HG03457 (cell line): Measurements from ENCODE around the gene PLXDC2.
"Not testable (repeated sequence)": the region's sequence is repeated elsewhere in the genome, so short reads cannot be mapped to it uniquely, and the experiment has no call there.

ENCODE experiments used
- ATAC-seq: cut with Tn5 transposase; IDR thresholded peaks from one replicate; pipeline ENCODE4 v1.9.1; 2021; ENCODE audit warnings: moderate number of reproducible peaks; ENCODE audit not compliant: unreplicated experiment

PLXDC2 gene

DNA sequence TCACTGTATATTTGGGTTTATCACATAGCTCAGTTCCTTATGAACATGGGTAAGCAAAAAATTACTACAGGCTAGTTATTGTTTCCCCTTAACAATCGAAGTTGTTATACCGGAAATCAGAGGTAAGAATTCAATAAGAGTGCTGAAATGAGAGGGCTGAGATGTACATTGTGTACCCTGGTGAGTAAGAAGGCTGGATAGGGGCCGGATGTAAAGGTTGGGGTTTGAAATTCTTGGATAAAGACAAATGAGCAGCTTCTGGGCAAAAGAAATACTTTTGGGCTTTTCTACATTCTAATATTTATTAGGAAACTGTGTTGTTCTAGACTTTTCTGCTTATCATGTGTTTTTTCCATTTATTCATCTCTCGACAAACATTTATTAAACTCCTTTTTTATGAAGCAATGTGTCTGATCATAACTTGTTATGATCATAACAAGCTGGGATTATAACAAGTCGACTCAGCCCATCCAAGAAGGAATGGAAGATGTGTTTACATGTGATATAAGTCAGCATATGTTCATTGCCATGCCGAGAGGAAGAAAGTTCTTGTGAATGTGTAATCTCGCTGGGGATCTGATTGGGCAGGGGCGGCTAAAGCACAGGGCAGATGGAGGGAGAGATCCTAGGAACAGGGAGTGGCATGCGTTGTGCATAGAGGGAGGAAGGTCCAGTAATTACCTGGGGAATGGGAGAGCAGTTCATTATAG, 155.3 kb downstream of the PLXDC2 start:
- ATAC-seq = no peak

DNA sequence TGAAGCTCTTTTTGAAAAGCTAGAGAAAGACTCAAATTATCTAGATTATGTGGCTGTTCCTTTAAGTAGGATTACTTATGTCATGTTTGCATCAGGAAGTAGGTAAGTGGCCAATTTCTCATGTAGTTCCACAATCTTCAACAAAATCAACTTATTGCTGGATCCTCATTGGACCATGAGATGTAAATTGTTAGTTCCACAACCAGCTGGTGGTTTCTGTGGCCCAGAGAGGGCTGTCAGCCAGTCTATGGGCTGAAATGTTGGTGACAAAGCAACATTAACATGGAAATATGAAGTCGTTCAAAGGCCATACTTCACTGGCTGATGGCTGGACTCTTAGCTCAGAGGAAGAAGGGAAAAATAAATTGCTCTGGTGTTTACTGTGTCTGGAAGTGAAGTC, 157.9 kb downstream of the PLXDC2 start:
- no peak for ATAC-seq

DNA sequence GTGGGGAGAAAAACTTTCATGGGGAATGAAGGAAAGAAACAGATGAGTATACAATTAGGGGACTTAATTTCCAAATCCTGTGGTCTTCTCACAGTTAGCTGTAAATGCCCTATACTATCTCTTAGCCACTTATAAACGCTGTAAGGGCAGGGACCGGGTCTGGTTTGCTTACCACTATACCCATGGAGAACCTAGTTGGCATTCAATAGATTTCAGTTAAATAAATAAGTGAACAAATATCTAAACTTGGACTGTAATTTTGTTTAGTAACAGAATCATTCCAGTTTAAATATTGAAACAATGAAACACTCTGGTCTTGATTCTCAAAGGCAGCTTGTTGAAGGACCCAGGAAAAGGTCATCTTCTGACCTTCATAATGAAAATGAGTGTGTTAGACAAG, 158.3 kb downstream of the PLXDC2 start:
- no peak for ATAC-seq

DNA sequence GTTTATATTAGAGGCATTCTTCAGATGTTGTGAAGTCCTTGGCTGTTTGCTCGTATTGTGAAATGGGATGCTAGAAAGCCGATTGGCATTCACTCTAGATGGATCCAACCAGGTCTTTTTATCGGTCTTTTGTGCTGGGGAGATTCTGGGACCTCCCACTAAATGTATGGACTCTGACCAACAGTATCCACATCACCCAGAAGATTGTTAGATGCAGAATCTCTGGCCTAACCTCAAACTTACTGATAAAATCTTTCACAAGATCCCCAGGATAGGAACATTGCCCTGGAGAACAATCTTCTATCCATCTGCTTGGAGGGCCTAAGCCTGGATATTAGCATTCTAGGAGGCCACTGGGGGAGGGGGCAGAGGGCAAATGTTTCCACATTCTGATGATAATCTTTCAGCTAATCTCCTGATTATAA, 160.9 kb downstream of the PLXDC2 start:
- no peak for ATAC-seq

DNA sequence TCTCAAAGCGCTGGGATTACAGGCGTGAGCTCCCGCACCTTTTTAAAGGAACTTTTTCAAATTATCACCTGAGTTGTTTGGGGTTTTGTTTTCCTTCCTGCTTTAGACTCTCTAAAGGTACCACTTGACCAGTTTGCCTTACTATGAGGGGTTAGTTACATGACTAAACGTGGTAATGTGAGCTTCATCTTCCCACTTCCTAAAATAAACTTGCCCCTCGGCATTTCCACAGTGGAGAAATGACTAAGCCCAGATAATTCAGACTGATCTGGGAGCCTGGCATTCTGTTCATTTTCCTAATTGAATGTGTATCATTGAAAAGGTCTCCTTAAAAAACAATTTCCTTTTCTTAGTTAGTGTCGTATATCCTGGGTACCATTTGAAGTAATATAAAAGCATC, 163.4 kb downstream of the PLXDC2 start:
- no peak for ATAC-seq

DNA sequence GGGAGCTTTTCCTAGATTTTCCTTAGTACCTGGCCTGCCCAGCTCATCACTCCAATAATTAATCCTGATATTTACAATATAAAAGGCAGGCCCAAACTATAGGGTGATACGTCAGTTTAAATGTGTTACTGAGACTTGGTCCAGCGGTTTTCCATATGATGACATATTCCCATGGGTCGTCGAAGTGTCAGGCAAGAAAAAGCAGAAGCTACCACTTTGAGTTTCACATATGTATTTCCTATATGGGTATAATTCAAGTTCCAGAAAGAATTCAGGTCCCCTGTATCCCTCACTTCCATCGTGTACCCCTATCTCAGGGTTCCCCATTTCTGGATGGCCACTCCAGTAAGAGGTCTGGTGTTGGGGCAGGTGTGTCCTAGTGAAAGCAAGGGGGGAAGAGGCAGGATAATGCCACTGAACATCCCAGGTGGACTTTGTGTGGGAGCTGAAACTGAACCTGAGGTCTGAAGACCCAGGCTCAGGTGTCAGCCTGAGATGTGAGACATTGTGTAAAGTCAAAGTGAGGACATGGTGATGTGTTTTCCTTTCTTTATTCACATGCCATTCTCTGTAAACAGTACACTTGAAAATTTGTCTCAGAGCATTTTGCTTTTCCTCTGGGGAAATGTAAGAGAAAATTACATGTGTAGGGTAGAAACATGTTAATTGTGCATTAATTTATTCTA, 167.8 kb downstream of the PLXDC2 start:
- no peak for ATAC-seq

DNA sequence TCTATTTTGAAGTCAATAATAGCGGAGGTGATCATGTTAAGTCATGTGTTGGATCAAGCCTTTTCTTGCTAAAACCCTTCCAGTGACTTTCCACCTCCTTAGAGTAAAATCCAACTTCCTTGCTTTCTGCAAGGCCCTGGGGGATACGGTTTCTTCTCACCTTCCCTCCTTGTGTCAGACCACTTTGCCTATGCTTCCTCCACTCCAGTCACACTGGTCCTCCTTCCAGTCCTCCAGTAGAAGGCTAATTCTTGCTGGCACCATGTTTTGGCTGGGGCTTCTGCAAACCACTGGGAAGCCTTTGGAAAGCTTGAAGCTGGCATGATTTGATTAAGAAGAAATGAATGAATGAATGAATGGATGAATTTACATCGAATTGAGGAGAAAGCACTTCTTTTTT, 169.5 kb downstream of the PLXDC2 start:
- ATAC-seq = no peak

DNA sequence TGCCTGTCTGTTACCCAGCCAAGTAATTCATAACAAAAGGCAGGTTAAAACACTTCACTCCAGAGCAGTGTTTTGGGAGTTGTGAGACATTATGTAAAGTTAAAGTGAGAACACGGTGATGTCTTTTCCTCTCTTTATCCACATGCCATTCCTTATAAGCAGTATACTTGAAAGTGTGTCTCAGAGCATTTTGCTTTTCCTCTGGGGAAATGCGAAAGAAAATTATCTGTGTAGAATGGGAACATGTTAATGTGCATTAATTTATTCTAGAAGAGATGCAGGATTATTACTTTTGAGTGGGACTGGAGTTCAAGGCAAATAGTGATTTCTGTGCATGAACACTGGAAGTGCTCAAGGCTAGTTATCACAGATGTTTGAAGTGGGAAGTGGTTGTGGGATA, 170.4 kb downstream of the PLXDC2 start:
- ATAC-seq = no peak

DNA sequence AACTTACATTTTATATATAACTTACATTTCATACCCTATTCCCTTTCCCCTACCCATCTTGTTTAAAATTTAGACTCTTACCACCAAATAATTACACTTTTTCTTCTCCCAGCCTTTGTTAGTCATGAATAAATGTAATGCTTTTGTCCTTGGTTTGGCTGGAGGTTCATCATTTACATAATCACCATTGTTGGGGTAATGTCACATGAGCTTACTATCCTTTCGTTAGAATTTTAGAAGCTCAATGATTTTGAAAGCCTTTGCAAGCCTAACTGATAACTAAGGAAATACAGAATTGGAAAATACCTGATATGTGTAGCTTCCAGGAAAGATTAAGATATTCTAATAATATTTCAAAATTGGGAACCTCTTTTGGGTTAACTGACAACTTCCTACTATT, 171.7 kb downstream of the PLXDC2 start:
- no peak for ATAC-seq

DNA sequence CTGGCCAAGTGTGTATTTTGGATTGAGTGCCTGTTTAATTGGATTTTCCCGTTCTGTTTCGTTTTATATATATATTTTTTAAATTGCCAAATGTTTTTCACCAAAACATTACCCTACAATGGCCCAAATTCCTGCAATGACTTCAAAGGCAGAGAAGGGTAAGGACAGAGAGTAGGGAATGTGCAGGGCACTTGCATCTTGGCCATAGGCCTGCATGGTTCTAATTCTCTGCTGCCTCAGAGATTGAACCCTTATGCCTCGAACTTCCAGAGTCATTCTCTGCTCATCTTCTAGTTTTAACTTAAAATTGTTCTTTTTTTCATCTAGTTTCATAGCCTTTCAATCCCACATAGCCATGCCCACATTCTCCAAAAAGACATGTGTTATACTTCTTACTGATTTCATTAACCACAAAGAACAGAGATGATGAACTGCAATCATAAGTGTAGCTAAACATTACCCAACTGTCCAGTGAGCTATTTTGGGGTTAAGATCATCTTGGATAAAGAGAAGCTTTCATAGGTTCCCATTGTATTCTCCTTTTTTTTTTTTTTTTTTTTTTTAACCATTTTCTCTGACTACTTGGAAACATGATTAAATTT, 177.6 kb downstream of the PLXDC2 start:
- ATAC-seq = peak; percentile 62

DNA sequence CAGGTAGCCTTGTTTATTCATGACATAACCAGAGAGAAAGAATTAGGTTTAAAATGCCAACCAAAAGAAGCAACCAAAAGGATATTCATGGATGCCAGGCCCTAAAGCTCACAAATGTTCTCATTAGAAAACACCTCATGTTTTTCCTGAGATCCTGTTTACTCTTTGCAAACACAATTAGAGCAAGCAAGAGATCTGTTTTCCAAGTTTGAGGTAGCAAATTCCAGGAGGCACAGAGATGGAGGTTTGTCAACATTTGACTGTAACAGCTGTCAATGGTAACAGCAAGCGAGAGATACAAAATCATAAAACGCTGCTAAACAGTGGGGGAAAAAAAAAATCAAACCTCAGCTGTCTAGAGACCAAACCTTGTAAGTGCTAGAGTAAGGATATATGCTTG, 182.2 kb downstream of the PLXDC2 start:
- ATAC-seq = no peak

DNA sequence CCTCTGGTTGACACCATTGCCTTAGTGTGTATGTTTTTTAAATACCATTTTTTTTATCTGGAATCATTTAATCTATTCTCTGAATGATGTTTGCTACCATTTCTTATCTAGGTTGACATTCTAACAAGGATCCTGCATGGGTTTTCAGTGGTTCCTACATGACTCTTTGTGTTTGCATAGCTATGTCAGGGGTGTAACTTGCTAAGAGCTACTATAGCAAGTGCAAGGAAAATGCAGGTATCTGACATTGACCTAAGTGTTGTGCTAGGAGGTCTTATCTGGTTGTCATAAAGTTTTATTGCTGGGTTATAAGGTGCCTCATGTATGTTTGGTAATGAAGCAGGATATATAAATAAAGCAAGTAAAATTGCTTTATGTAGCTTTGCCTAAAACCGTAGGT, 183.2 kb downstream of the PLXDC2 start:
- ATAC-seq = no peak

DNA sequence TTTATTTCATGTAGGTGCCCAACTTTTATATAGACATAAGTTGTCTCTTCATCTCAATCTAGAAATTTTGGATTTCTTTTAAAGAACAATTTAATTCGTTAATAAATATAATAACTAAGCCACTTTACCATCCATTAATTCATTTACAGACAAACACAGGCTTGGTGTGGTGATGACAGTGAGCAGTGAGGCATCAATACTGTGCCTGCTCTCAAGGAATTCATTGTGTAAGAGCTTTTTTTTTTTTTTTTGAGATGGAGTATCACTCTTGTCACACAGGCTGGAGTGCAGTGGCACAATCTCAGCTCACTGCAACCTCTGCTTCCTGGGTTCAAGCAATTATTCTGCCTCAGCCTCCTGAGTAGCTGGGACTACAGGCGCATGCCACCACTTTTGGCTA, 185.8 kb downstream of the PLXDC2 start:
- not testable (repeated sequence) for ATAC-seq

DNA sequence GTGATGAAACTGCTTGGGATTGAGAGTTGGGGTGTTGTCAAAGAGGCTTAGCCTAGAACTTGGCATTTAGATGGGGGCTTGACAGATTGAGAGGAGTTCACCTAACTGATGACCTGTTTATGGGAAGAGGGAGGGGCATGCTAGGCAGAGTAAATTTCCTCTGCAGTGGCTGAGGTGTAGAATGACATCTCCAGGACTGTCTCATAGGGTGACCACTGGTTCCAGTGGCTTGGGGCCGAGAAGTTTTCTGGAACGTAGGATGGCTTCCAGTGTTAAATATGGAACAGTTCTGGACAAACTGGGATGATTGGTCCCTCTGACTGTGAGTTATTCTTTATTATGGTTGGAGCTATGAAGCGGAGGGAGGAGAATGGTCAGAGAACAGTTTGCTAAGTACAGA, 186.4 kb downstream of the PLXDC2 start:
- no peak for ATAC-seq

DNA sequence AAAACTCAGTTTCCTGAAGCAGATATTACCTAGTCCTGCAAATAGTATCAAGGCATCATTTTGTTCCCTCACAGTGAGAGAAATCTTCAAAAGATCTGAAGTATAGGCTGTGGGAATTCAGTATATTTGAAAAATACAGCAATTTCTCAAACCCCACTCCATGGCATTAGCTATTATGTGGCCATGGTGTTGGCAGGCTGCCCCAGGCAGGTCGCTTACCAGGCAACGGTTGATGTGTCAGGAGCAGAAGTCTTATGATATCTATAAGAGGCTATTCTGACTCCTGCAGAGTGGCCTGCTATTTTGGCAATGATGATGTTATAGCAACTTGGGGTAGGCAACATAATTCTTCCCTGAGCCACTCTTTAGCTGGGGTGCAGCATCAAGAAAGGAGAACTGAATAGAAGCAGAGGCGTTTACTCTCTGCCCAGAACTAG, 187.9 kb downstream of the PLXDC2 start:
- ATAC-seq = peak; percentile 43

DNA sequence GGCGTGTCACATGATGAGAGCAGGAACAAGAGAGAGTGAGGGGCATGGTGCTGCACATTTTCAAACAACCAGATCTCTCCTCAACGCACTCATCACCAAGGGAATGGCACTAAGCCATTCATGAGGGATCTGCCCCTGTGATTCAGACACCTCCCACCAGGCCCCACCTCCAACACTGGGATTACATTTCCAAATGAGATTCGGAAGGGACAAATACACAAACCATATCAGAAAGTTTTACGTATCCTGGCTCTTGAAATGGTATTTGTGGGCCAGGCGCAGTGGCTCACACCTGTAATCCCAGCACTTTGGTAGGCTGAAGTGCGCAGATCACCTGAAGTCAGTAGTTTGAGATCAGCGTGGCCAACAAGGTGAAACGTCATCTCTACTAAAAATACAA, 189.4 kb downstream of the PLXDC2 start:
- no peak for ATAC-seq

DNA sequence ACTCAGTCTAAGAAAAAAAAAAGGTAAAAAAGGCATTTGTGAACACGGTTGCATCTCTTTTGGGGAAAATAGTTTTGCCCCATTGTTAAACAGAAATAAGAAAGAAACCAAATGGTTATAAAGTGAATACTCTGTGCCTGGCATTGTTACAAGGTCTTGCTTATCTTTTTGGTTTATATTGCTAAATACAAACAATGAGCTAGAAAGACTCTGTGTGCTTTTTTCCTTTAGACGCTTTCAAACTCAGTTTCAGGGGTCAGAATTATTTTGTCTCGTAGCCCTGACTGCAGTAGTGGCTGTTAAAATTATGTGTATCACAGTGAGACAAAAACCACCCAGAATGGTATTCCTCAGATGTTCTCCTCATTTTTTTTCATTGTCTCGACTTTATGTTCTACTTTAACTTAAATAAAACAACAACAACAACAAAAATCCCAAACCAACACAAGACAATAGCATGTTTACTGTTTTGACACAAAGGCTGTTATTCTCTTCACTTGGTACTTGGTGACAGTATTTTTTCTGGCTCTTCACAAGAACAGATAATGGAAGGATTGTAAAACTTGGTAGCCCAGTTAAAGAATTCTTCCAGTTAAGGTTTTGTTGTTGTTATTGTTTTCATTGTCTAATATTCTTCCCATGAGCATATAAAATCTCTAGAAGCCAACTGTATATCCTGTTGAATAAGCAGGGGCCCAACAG, 190.1 kb downstream of the PLXDC2 start:
- no peak for ATAC-seq

DNA sequence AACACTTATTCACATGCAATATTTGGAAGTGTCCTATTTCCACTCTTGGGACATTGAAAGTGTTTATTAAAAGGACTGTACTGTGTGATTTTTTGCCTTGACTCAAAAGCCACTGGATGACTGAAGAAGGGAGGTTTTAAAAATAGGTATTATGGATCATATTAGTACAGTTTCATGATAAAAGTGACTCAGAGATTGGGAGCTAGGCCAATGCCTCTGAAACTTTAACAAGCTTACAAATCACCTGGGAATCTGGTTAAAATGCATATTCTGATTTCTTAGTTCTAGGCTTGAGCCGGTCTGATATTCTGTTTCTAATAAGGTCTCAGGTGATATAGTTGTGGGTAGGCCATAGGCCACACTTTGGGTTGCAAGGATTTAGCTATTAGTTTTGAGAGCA, 191.2 kb downstream of the PLXDC2 start:
- no peak for ATAC-seq

DNA sequence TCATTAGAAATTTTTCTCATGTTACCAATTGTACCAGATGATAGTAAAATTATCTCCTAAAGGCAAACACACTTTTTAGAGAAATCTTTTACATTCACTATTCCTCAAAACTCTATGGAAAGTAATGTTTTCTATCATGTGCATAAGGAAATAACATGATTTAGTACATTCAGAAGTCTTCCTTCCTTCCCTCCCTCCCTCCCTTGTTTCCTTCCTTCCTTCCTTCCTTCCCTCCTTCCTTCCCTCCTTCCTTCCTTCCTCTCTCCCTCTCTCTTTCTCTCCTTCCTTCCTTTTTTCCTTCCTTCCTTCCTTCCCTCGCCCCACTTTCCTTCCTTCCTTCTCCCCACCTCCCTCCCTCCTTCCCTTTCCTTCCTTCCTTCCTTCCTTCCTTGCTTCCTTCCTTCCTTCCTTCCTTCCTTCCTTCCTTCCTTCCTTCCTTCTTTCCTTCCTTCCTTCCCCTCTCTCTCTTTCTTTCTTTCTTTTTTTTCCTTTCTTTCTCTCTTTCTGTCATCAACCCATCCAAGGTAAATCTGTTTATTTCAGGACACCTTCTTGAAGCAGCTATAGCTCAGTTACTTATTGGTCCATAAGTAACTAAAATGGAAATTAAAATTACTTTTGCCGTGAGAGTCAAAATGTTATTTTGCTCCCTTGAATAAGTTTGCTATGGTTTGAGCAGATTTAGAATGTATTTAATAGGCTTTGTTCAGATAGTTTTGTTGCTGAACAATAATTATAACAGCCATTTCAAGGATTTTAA, 197.9 kb downstream of the PLXDC2 start:
- no peak for ATAC-seq

DNA sequence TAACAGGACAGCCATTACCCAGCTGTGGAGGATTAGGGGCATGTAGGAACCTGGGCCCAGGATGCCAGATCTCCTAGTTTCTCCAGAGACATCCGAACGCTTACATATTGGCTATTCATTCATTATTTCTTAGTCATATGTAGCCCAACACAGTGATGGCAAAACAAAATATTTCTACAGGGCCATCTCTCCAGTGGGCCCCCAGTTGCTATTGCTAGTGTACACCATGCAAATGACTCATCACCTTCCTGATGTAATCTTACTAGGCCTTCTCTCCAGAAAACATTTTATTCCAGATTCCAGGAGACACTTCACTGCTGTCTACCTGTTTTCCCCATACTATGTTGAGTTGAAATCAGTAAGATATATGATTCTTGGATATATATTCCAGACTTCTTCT, 201.7 kb downstream of the PLXDC2 start:
- no peak for ATAC-seq

DNA sequence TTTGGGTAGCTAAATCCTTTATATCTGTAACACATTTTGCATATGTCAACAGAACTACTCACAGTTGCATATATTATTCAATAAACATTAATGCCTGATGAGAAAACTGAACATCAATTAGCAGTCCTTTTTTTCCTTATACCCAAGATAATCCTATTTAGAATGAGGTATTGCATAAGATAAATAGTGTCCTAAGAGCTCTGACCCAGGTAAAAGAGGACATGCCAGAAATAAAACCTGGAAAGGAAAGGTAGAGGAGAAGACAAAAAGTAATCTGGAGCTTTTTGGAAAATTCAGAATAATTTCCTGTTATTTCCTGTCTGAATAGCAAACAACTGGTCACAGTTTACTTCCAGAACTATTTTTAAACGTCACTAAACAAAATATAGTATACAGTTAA, 204.4 kb downstream of the PLXDC2 start:
- ATAC-seq = no peak
